A549 (cell line): Measurements from ENCODE around the gene ATMIN. TPM values are rescaled to one million over a fixed set of nuclear protein-coding genes. Genes with fewer than 3 reads are reported as not detected.
A peak's percentile ranks its signal among the peaks of the same experiment; 100 is the strongest.

Experiments used
- ATAC-seq, 2 experiments: fragments of 200-7000 bp in 1 of 2; fragments of >200 bp in 1 of 2; cut with Nextera tagmentation in 1 of 2; cut with Tn5 transposase in 1 of 2; 3 replicates each; pipeline versions ENCODE4 v1.8.0 to v1.9.1; 2018 to 2020; ENCODE audit warnings: mild to moderate bottlenecking in 1 of 2, moderate library complexity in 1 of 2
- CTCF ChIA-PET: fragments of 300-600 bp; sonication (Branson Sonifier 250); formaldehyde crosslinking; extraction: SDS; loops from one replicate; lab custom pipeline; 2021; ENCODE audit warnings: antibody characterized with exemption, inconsistent platforms; lab: Yijun Ruan, JAX
- POLR2A ChIA-PET: fragments of 350-600 bp; formaldehyde crosslinking; extraction: SDS; loops from one replicate; lab custom pipeline; 2021; ENCODE audit warnings: antibody characterized with exemption, inconsistent platforms; lab: Yijun Ruan, JAX
- DNase-seq, 2 experiments: peaks; one replicate each; pipeline versions ENCODE4 v3.0.0 to v3.0.0-alpha.2; 2011 to 2016; ENCODE audit warnings: low read depth in 1 of 2, low spot score in 1 of 2
- FAIRE-seq: peaks from 2 replicates; lab custom pipeline; 2011; peaks lifted over from hg19 to GRCh38; lab: Jason Lieb, UNC
- H3K27ac ChIP-seq, 2 experiments: fragments of >200 bp; sonication (Bioruptor Twin); formaldehyde crosslinking; 3 replicates each; pipeline ENCODE4 v1.5.1; 2016 to 2017
- H3K4me1 ChIP-seq: fragments of >200 bp; sonication (Bioruptor Twin); formaldehyde crosslinking; 3 replicates; pipeline ENCODE4 v1.6.1; 2016
- H3K4me2 ChIP-seq: fragments of >200 bp; sonication (Bioruptor Twin); formaldehyde crosslinking; 3 replicates; pipeline ENCODE4 v1.6.1; 2016
- H3K4me3 ChIP-seq: fragments of >200 bp; sonication (Bioruptor Twin); formaldehyde crosslinking; 3 replicates; pipeline ENCODE4 v1.5.1; 2016
- H3K9me3 ChIP-seq: fragments of >200 bp; sonication (Bioruptor Twin); formaldehyde crosslinking; 3 replicates; pipeline ENCODE4 v1.6.1; 2016
- ATOH8 ChIP-seq: fragments of 250-450 bp; sonication (Bioruptor Pico); IDR thresholded peaks from 2 replicates; pipeline ENCODE4 v1.5.0; 2020; ENCODE audit warnings: low read depth, mild to moderate bottlenecking, moderate library complexity
- BHLHE40 ChIP-seq: IDR thresholded peaks from 2 replicates; pipeline ENCODE4 v1.6.1; 2012; ENCODE audit warnings: low read depth, low read length, inconsistent platforms
- CBX2 ChIP-seq: fragments of 200-600 bp; sonication (generic); IDR thresholded peaks from 2 replicates; pipeline ENCODE4 v1.6.1; 2016; ENCODE audit warnings: low read depth, mild to moderate bottlenecking, borderline replicate concordance
- CEBPB ChIP-seq, 2 experiments: fragments of >200 bp in 1 of 2; sonication (Bioruptor Twin) in 1 of 2; formaldehyde crosslinking in 1 of 2; IDR thresholded peaks; 2 replicates each; pipeline ENCODE4 v1.6.1; 2012 to 2016
- EHF ChIP-seq: fragments of 250-450 bp; sonication (Bioruptor Pico); IDR thresholded peaks from 2 replicates; pipeline ENCODE4 v1.5.0; 2020; ENCODE audit warnings: mild to moderate bottlenecking
- ESRRA ChIP-seq: fragments of 150-350 bp; IDR thresholded peaks from 2 replicates; pipeline ENCODE4 v1.6.1; 2014; ENCODE audit warnings: mild to moderate bottlenecking, low read length, borderline replicate concordance
- FOSL2 ChIP-seq, 2 experiments: fragments of 450-650 bp in 1 of 2; fragments of >200 bp in 1 of 2; sonication (Bioruptor Twin) in 1 of 2; formaldehyde crosslinking; IDR thresholded peaks; 2 replicates each; pipeline versions ENCODE4 v1.5.0 to v1.6.1; 2016 to 2020; ENCODE audit warnings: mild to moderate bottlenecking in 1 of 2, moderate library complexity in 1 of 2
- FOXS1 ChIP-seq: fragments of 250-450 bp; sonication (Bioruptor Pico); IDR thresholded peaks from 2 replicates; pipeline ENCODE4 v1.5.0; 2020; ENCODE audit warnings: mild to moderate bottlenecking, moderate library complexity
- GATA3 ChIP-seq: IDR thresholded peaks from 2 replicates; pipeline ENCODE4 v1.6.1; 2012; ENCODE audit warnings: borderline replicate concordance
- HEYL ChIP-seq: fragments of 250-450 bp; sonication (Bioruptor Pico); IDR thresholded peaks from 2 replicates; pipeline ENCODE4 v1.8.0; 2021; ENCODE audit warnings: mild to moderate bottlenecking, moderate library complexity
- HOXB13 ChIP-seq: fragments of 250-450 bp; sonication (Bioruptor Pico); IDR thresholded peaks from 2 replicates; pipeline ENCODE4 v1.5.0; 2020; ENCODE audit warnings: low read depth, mild to moderate bottlenecking, moderate library complexity
- JUN ChIP-seq, 2 experiments: fragments of >200 bp; sonication (Bioruptor Twin); formaldehyde crosslinking; IDR thresholded peaks; 2 replicates in 1 of 2; 3 replicates in 1 of 2; pipeline ENCODE4 v1.6.1; 2016 to 2017
- NFE2L2 ChIP-seq: fragments of 150-350 bp; conservative IDR thresholded peaks from 2 replicates; pipeline ENCODE4 v1.6.1; 2014; ENCODE audit warnings: low read length
- POLR2A ChIP-seq: IDR thresholded peaks from 2 replicates; pipeline ENCODE4 v1.6.1; 2012; ENCODE audit warnings: mild to moderate bottlenecking, low read length
- RAD21 ChIP-seq, 2 experiments: fragments of >200 bp in 1 of 2; sonication (Bioruptor Twin) in 1 of 2; formaldehyde crosslinking in 1 of 2; IDR thresholded peaks in 1 of 2; conservative IDR thresholded peaks in 1 of 2; 2 replicates in 1 of 2; 3 replicates in 1 of 2; pipeline ENCODE4 v1.6.1; 2012 to 2018; ENCODE audit warnings: inconsistent platforms in 1 of 2
- RARB ChIP-seq: fragments of 250-450 bp; sonication (Bioruptor Pico); IDR thresholded peaks from 2 replicates; pipeline ENCODE4 v1.8.0; 2021; ENCODE audit warnings: mild to moderate bottlenecking, moderate library complexity
- RCOR1 ChIP-seq: fragments of 150-350 bp; IDR thresholded peaks from 2 replicates; pipeline ENCODE4 v1.6.1; 2014; ENCODE audit warnings: antibody characterized with exemption, low read length, low read depth
- RFX5 ChIP-seq: fragments of 450-650 bp; IDR thresholded peaks from 2 replicates; pipeline ENCODE4 v1.7.1; 2014; ENCODE audit warnings: antibody characterized with exemption, mild to moderate bottlenecking, moderate library complexity
- RNF2 ChIP-seq: fragments of 200-600 bp; sonication (generic); IDR thresholded peaks from 2 replicates; pipeline ENCODE4 v1.6.1; 2016; ENCODE audit warnings: low read depth, mild to moderate bottlenecking, antibody characterized with exemption, moderate library complexity, borderline replicate concordance
- SREBF2 ChIP-seq: fragments of 450-650 bp; IDR thresholded peaks from 2 replicates; pipeline ENCODE4 v1.6.1; 2014; ENCODE audit warnings: mild to moderate bottlenecking, moderate library complexity
- USF2 ChIP-seq: fragments of 450-650 bp; IDR thresholded peaks from 2 replicates; pipeline ENCODE4 v1.6.1; 2014; ENCODE audit warnings: antibody characterized with exemption
- ZFP36 ChIP-seq: fragments of 450-650 bp; IDR thresholded peaks from 2 replicates; pipeline ENCODE4 v1.6.1; 2014; ENCODE audit warnings: borderline replicate concordance; ENCODE audit not compliant: partially characterized antibody
- ZSCAN20 ChIP-seq: fragments of 250-450 bp; sonication (Bioruptor Pico); IDR thresholded peaks from 2 replicates; pipeline ENCODE4 v1.8.0; 2022; ENCODE audit warnings: mild to moderate bottlenecking, moderate library complexity
- WGBS: methylation state at CpG from one replicate; pipeline ENCODE4 v1.1.6; 2017; ENCODE audit errors: missing lambda C conversion rate; 5-methylcytosine and 5-hydroxymethylcytosine counted together
- polyA plus RNA-seq, 4 experiments: library from polyadenylated mRNA; depleted of rRNA in 3 of 4; stranded (reverse); fragments of >200 nt; fragmentation: RNase III in 1 of 4; extraction: RNeasy Plus Mini Kit Qiagen cat#74134 plus additional on column Dnase treatment in 1 of 4; gene quantifications; 2 replicates in 3 of 4; 3 replicates in 1 of 4; pipeline ENCODE4 v1.2.3, GENCODE V29; 2011 to 2017

ATMIN gene
- polyA plus RNA-seq, 2 of the 4 experiments (the other 2 are of a cell fraction), result 26.2 to 50.4 TPM

- TF ChIP-seq HEYL (CRISPR knock-in tag), result no peak
- TF ChIP-seq CBX2, result no peak
- no peak for TF ChIP-seq HOXB13
- peak; percentile 80 for TF ChIP-seq POLR2A
- no peak for TF ChIP-seq RNF2
- TF ChIP-seq CEBPB (IDR thresholded peaks at IDR 0.05), result no peak
These were observed 41.7 kb downstream of the ATMIN start, which contains the start of gene C16orf46 (continued) for GRCh38 chr16:81077076-81077940.

GRCh38 chr16:81080233-81080632 is 44.6 kb downstream of the ATMIN start:
- TF ChIP-seq ESRRA (no peak), FOSL2 (IDR thresholded peaks at IDR 0.05) (no peak), FOSL2 (CRISPR knock-in tag; IDR thresholded peaks at IDR 0.05) (no peak)
- ATAC-seq, result no peak
- CTCF ChIA-PET, result interaction anchor here (0.9 kb wide), 1 partner anchor 84 kb away, joined by 3 read pairs; no protein-coding TSS in a partner anchor

GRCh38 chr16:81081014-81081413 is 45.4 kb downstream of the ATMIN start:
- FAIRE-seq (no peak), DNase-seq (no peak), ATAC-seq (no peak)
- H3K4me1 ChIP-seq, result peaks cover 5% of the 10 kb centered on the region; the same call in 1 of the 3 replicates
- ChIA-PET POLR2A (no interaction called here), CTCF (interaction anchor here (1.1 kb wide), 1 partner anchor 9 kb away, joined by 3 read pairs; no protein-coding TSS in a partner anchor)
- WGBS, result 90% methylated on average over 4 of the region's 4 CpGs
- no peaks in the 10 kb centered on the region for H3K9me3 ChIP-seq
- no peak overlapping the region for H3K4me2 ChIP-seq
- TF ChIP-seq ATOH8 (CRISPR knock-in tag) (no peak), CEBPB (IDR thresholded peaks at IDR 0.05) (peak in 1 of 2 experiments; percentile 38; a peak in 1 of 4 replicates)
- H3K27ac ChIP-seq, result no peak overlapping the region
- H3K4me3 ChIP-seq, result no peak overlapping the region

More at GRCh38 chr16:81080233-81080632, 44.6 kb downstream of the ATMIN start:
- H3K4me3 ChIP-seq, result no peak overlapping the region
- POLR2A ChIA-PET, result no interaction called here
- H3K9me3 ChIP-seq, result no peaks in the 10 kb centered on the region
- DNase-seq, result no peak
- peaks cover 5% of the 10 kb centered on the region; the same call in 1 of the 3 replicates for H3K4me1 ChIP-seq
- no peak for FAIRE-seq
- no peak overlapping the region for H3K4me2 ChIP-seq
- WGBS, result 90% methylated on average over 1 of the region's 1 CpG
- H3K27ac ChIP-seq, result no peak overlapping the region

- no peak overlapping the region for H3K4me3 ChIP-seq
- WGBS, result 94% methylated on average over 5 of the region's 5 CpGs
- DNase-seq (no peak), ATAC-seq (no peak), FAIRE-seq (no peak)
- TF ChIP-seq HEYL (CRISPR knock-in tag) (no peak), RFX5 (no peak), JUN (IDR thresholded peaks at IDR 0.05) (no peak), ZSCAN20 (no peak), RCOR1 (no peak), CEBPB (IDR thresholded peaks at IDR 0.05) (no peak), RAD21 (conservative IDR thresholded peaks at IDR 0.05 in 1 of 2, IDR thresholded peaks at IDR 0.05 in 1 of 2) (no peak), SREBF2 (no peak), EHF (no peak), RARB (CRISPR knock-in tag) (no peak), BHLHE40 (no peak), ZFP36 (no peak), NFE2L2 (no peak), GATA3 (no peak), FOXS1 (CRISPR knock-in tag) (no peak), HOXB13 (no peak), ATOH8 (CRISPR knock-in tag) (no peak), USF2 (no peak)
- no peaks in the 10 kb centered on the region for H3K4me1 ChIP-seq
- no peak overlapping the region for H3K4me2 ChIP-seq
- CTCF ChIA-PET, result no interaction called here
- H3K9me3 ChIP-seq, result no peaks in the 10 kb centered on the region
- POLR2A ChIA-PET, result interaction anchor here (2.8 kb wide), 1 partner anchor 12 kb away, joined by 10 read pairs; the partner anchor contains the start of gene C16orf46
- no peak overlapping the region for H3K27ac ChIP-seq
These were observed 53.2 kb downstream of the ATMIN start for GRCh38 chr16:81088836-81089235.
